HEK293T (cell line): ENCODE data around the gene DMTF1.

Experiments
- FOXM1 ChIP-seq: fragments of 450-650 bp; IDR thresholded peaks from 2 replicates; pipeline ENCODE4 v1.6.1; 2017; ENCODE audit warnings: mild to moderate bottlenecking, borderline replicate concordance
- ZNF384 ChIP-seq: fragments of 450-650 bp; IDR thresholded peaks from 2 replicates; pipeline ENCODE4 v1.6.1; 2016

- TF ChIP-seq FOXM1 (no peak), ZNF384 (no peak)
Observed at GRCh38 chr7:87151002-87151728, 1.1 kb upstream of the DMTF1 start.
